WTC11 (cell line): ENCODE results near the gene CES3.

ENCODE experiments used
- CTCF ChIP-seq: fragments of 200-600 bp; IDR thresholded peaks from 2 replicates; pipeline ENCODE4 v1.8.0; 2022; ENCODE audit warnings: antibody characterized with exemption
- ESRRA ChIP-seq: sonication (generic); formaldehyde crosslinking; IDR thresholded peaks from 2 replicates; pipeline ENCODE4 v1.8.1; 2022; ENCODE audit warnings: mild to moderate bottlenecking, missing genetic modification reagents, borderline replicate concordance
- GTF2I ChIP-seq: fragments of 250-450 bp; sonication (Bioruptor Pico); conservative IDR thresholded peaks from 2 replicates; pipeline ENCODE4 v1.4.0; 2021; ENCODE audit warnings: mild to moderate bottlenecking

GRCh38 chr16:67001726-67002125, 40.7 kb downstream of the CES3 start:
- TF ChIP-seq CTCF (no peak), GTF2I (no peak), ESRRA (CRISPR knock-in tag) (no peak)
